ENCODE measurements around the gene HDAC9.

- TF ChIP-seq, protein P1, sequence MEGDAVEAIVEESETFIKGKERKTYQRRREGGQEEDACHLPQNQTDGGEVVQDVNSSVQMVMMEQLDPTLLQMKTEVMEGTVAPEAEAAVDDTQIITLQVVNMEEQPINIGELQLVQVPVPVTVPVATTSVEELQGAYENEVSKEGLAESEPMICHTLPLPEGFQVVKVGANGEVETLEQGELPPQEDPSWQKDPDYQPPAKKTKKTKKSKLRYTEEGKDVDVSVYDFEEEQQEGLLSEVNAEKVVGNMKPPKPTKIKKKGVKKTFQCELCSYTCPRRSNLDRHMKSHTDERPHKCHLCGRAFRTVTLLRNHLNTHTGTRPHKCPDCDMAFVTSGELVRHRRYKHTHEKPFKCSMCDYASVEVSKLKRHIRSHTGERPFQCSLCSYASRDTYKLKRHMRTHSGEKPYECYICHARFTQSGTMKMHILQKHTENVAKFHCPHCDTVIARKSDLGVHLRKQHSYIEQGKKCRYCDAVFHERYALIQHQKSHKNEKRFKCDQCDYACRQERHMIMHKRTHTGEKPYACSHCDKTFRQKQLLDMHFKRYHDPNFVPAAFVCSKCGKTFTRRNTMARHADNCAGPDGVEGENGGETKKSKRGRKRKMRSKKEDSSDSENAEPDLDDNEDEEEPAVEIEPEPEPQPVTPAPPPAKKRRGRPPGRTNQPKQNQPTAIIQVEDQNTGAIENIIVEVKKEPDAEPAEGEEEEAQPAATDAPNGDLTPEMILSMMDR (IDR thresholded peaks at IDR 0.05), result no peak
- TF ChIP-seq POLR2A (IDR thresholded peaks at IDR 0.05), result no peak
Observed at GRCh38 chr7:18834577-18834976, 339.0 kb downstream of the HDAC9 start.

All from prostate gland (tissue), 2 donors.